ENCODE results near the gene KIFBP. TPM values are rescaled to one million over a fixed set of nuclear protein-coding genes. Genes with fewer than 3 reads are reported as not detected.
"Not testable (repeated sequence)": the region's sequence is repeated elsewhere in the genome, so short reads cannot be mapped to it uniquely, and the experiment has no call there.

Gene KIFBP, protein sequence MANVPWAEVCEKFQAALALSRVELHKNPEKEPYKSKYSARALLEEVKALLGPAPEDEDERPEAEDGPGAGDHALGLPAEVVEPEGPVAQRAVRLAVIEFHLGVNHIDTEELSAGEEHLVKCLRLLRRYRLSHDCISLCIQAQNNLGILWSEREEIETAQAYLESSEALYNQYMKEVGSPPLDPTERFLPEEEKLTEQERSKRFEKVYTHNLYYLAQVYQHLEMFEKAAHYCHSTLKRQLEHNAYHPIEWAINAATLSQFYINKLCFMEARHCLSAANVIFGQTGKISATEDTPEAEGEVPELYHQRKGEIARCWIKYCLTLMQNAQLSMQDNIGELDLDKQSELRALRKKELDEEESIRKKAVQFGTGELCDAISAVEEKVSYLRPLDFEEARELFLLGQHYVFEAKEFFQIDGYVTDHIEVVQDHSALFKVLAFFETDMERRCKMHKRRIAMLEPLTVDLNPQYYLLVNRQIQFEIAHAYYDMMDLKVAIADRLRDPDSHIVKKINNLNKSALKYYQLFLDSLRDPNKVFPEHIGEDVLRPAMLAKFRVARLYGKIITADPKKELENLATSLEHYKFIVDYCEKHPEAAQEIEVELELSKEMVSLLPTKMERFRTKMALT
- total RNA-seq, result 54.9 TPM
- long read RNA-seq, transcript KIF1BP-201 (7 exons, 2,544 nt), result major isoform, 109 of 117 reads
- long read RNA-seq, partial matches to known transcripts, result 5 of 117 reads
- long read RNA-seq, other reads (novel, unspliced or antisense), result 1 of 117 reads

DNA sequence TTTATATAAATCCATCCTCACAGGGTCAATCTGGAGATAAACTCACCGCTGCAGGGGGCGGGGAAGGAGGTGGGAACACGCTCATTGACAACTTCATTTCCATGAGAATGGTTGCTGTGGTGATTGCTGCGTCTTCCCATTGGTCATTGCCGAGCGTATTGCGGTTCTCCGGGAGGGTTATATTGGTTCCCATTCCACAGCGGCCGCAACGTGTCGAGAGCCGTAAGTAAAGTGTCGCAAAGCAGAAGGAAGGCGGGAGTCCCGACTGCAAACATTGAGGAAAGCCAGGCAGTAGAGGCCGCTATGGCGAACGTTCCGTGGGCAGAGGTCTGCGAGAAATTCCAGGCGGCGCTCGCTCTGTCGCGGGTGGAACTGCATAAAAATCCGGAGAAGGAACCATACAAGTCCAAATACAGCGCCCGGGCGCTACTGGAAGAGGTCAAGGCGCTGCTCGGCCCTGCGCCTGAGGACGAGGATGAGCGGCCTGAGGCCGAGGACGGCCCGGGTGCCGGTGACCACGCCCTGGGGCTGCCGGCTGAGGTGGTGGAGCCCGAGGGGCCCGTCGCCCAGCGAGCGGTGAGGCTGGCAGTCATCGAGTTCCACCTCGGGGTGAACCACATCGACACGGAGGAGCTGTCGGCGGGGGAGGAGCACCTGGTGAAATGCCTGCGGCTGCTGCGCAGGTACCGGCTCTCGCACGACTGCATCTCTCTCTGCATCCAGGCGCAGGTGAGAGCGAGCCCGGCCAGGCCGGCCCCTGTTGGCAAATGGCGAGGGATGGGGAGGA, at the start of gene KIFBP:
Gene KIFBP, plus strand, starts transcription at position 274 of the 787 bp plus-strand sequence. Its CDS starts 30 bp downstream, at position 304.
- intact Hi-C loops (cut with DNase I), result no loop called here
- peak; percentile 97 for DNase-seq (ENCODE audit: low spot score)

- DNase-seq (ENCODE audit: low spot score), result no peak
- intact Hi-C loops (cut with DNase I), result no loop called here
These were observed 49.7 kb upstream of the KIFBP start for GRCh38 chr10:68938884-68939283.

DNA sequence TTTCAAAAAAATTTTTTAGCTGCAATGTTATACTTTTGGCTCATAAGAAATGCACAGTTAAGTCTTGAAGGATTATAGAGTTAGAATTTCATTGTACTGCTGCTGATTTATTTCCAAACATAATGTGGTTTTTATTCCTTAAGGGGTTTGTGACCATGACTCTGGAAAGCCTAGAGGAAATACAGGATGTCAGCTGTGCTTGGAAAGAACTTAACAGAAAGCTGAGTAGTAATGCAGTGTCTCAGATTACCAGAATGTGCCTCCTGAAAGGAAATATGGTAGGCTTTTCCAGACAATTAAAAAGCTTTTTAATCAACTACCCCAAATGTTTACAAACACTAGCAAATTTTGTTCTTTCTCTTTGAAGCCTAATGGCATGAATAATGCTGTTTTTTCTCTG, 47.7 kb upstream of the KIFBP start:
- intact Hi-C loops (cut with DNase I); DNase-seq (ENCODE audit: low spot score): not testable (repeated sequence)

- DNase-seq (ENCODE audit: low spot score), result no peak
- intact Hi-C loops (cut with DNase I), result no loop called here
These were observed 38.0 kb upstream of the KIFBP start for GRCh38 chr10:68950598-68950997.

- no peak for DNase-seq (ENCODE audit: low spot score)
- intact Hi-C loops (cut with DNase I), result loop anchor here (1.0 kb wide), 1 partner anchor 138 kb away; no protein-coding TSS in a partner anchor
These were observed 33.7 kb upstream of the KIFBP start for GRCh38 chr10:68954904-68955303.

DNA sequence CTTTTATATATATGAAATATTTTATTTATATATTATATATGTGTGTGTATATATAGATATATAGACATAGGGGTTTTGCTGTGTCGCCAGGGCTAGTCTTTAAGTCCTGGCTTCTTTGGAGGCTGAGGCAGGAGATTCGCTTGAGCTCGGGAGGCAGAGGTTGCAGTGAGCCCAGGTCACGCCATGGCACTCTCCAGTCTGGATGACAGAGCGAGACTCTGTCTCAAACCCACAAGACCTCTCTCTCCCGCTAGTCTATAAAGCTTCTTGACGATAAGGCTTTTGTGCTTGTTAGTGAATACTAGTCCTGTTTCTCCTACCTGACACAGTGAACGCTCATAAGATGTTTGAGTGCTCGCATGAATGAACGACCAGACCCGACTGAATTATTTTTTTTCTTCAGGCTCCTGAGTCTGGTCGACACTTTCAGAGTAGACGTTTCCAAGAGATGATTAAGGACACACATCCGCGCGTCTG, 33.2 kb upstream of the KIFBP start:
- no peak for DNase-seq (ENCODE audit: low spot score)
- intact Hi-C loops (cut with DNase I), result loop anchor here (1.0 kb wide), 1 partner anchor 138 kb away; no protein-coding TSS in a partner anchor

DNA sequence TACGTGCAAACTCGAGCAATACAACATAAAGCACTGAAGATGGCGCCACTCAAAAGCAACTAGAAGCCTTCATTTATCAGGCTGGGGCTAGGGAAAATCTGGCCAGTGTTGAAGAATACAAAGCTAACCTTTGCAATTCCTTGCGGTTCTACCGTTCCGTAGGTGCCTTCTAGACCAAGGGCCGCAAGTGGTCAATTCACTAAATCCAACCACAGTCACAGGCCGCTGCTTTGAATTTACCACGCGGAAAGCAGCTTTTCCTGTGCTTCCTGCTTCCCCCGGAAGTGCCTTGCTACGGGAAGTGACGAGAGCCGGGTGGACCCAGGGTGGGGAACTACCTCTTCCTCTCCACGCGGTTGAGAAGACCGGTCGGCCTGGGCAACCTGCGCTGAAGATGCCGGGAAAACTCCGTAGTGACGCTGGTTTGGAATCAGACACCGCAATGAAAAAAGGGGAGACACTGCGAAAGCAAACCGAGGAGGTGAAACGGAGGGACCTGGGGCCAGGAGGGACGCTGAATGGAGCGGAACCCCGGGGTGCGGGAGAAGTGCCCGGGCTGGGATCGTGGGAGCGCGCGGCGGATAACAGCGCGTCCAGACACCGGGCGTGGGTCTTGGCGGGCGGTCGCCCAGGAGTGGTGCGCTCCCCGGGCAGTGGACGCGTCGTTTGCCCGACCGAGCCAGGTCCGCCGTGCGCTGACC, 32.6 kb upstream of the KIFBP start, which contains the start of gene DDX21:
Gene DDX21, plus strand, starts transcription at position 339 of the 701 bp plus-strand sequence. Its CDS starts 56 bp downstream, at position 395.
- peak; percentile 96 for DNase-seq (ENCODE audit: low spot score)
- intact Hi-C loops (cut with DNase I), result loop anchor here (1.0 kb wide), 1 partner anchor 137 kb away; no protein-coding TSS in a partner anchor

DNA sequence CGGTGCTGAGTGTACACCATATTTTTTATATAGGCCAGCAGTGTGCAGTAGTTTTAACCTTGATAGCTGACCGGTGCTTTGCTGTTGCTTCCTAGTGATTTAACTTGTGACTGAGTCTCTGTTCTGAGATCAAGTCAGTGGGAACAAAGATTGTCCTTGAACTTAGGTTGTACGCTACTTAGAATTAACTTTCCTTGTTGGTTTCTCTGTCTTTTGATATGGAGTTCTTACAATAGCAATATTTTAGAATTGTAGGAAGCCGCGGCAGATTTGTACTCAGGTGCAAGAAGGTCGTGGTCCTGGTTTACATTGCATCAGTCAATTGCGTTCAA, 31.4 kb upstream of the KIFBP start:
- intact Hi-C loops (cut with DNase I), result no loop called here
- DNase-seq (ENCODE audit: low spot score), result no peak

DNA sequence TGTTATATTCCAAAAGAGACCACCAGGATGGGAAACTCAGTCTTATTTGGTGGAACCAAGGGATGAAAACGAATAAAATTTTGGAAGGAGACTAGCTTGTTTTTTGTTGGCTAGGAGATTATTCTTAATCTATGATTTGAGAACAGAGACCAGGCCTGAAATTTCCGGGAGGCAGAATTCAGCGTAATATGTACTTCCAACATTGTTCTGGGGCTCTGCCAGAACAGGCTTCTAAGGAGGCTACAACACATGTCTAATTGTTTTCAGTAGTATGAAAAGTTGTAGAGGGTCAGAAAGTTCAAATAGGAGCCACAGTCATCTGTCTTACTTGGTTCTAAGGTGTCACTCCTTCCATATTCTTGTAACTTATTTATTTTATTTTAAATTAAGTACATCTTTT, 30.9 kb upstream of the KIFBP start:
- intact Hi-C loops (cut with DNase I), result no loop called here

GRCh38 chr10:68959695-68960527, 28.7 kb upstream of the KIFBP start:
- no peak for DNase-seq (ENCODE audit: low spot score)
- intact Hi-C loops (cut with DNase I), result no loop called here

More for the DNA sequence above, 30.9 kb upstream of the KIFBP start:
- DNase-seq (ENCODE audit: low spot score), result no peak

DNA sequence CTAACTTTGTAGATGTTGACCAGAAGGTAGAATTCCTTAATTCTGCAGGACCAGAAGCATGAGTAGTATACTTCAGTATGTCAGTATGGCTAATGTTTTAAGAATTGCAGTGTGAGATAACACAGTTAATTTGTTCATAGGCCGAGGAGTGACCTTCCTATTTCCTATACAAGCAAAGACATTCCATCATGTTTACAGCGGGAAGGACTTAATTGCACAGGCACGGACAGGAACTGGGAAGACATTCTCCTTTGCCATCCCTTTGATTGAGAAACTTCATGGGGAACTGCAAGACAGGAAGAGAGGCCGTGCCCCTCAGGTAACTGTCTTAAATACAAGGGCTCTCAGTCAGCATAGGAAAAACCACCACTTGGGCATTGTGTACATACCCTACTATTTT, 25.5 kb upstream of the KIFBP start:
- intact Hi-C loops (cut with DNase I), result no loop called here
- DNase-seq (ENCODE audit: low spot score), result no peak

GRCh38 chr10:68973975-68974374, 14.6 kb upstream of the KIFBP start:
- intact Hi-C loops (cut with DNase I), result no loop called here
- DNase-seq (ENCODE audit: low spot score), result no peak

DNA sequence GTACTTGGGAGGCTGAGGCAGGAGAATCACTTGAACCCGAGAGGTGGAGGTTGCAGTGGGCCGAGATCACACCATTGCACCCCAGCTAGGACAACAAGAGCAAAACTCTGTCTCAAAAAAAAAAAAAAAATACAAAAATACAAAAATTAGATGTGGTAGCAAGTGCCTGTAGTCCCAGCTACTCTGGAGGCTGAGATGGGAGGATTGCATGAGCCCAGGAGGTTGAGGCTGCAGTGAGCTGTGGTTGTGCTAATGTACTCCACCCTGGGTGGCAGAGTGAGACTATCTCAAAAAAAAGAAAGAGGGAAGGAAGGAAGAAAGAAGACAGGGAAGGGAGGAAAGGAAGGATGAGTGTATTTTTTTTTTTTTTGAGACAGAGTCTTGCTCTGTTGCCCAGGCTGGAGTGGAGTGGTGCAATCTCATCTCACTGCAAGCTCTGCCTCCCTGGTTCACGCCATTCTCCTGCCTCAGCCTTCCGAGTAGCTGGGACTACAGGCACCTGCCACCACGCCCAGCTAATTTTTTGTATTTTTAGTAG, 12.6 kb upstream of the KIFBP start:
- DNase-seq (ENCODE audit: low spot score); intact Hi-C loops (cut with DNase I): not testable (repeated sequence)

DNA sequence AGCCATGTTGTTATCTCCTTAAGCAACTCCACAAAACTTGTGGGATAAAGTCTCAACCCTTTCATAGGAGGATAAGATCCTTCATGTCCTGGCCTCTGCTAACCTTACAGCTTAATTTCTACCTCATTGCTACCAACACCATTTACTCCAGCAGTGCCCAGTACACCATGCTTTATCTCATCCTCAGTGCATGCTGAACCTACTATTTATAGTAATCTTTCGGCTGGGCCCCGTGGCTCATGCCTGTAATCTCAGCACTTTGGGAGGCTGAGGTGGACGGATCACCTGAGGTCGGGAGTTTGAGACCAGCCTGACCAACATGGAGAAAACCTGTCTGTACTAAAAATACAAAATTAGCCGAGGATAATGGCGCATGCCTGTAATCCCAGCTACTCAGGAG, 8.9 kb upstream of the KIFBP start:
- intact Hi-C loops (cut with DNase I); DNase-seq (ENCODE audit: low spot score): not testable (repeated sequence)

DNA sequence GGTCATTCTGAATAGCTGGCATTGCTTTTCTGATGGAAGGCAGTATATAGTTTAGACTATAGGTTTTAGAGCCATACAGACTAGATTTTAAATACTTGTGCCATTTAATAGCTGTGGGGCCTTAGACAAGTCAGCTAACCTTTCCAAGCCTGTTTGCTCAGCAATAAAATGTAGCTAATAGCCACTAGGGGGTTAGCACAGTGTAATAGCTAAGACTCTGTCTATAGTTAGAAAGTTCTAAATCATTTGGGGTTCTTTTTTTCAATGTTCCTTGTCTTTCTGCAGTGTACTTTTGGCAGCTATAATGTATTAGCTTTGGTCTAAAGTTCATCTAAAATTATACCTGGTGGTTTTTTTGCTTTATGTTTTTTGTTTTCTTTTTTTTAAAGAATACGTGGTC, 7.5 kb upstream of the KIFBP start:
- no peak for DNase-seq (ENCODE audit: low spot score)
- intact Hi-C loops (cut with DNase I), result no loop called here

DNA sequence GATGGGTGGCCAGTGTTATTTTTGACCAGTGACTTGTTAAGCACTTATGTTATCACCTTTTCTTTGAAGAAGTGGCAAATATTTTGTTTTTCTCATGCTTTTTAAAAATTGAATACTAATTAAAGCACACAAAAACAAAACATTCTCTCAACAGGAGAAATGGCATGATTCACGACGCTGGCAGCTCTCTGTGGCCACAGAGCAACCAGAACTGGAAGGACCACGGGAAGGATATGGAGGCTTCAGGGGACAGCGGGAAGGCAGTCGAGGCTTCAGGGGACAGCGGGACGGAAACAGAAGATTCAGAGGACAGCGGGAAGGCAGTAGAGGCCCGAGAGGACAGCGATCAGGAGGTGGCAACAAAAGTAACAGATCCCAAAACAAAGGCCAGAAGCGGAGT, 6.2 kb upstream of the KIFBP start:
- intact Hi-C loops (cut with DNase I), result no loop called here
- DNase-seq (ENCODE audit: low spot score), result no peak

DNA sequence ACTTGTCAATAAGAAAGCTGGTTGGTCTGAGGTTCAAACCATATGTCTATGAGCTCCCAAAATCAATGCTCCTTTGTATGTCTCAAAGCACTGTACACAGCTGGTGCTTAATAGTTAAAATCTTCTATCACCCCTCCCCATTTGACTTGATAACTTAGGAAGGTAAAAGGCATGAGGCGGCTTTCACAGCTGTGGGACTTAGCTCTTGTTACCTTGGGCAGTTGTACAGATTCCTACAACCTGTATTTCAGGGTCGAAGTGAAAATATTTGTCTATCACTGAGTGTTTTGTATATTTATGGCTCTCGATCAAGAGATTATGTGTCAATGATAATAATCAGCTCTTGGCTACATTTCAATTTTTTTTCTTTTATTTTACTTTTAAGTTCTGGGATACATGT, 992 bp upstream of the KIFBP start:
- DNase-seq (ENCODE audit: low spot score), result no peak
- intact Hi-C loops (cut with DNase I), result no loop called here
